ENCODE measurements around the gene ARHGAP5. TPM values are rescaled to one million over a fixed set of nuclear protein-coding genes. Genes with fewer than 3 reads are reported as not detected.
A peak's percentile ranks its signal among the peaks of the same experiment; 100 is the strongest.

ARHGAP5 gene
- total RNA-seq, 1 experiment from 2014 or later: 66.9 TPM

DNA sequence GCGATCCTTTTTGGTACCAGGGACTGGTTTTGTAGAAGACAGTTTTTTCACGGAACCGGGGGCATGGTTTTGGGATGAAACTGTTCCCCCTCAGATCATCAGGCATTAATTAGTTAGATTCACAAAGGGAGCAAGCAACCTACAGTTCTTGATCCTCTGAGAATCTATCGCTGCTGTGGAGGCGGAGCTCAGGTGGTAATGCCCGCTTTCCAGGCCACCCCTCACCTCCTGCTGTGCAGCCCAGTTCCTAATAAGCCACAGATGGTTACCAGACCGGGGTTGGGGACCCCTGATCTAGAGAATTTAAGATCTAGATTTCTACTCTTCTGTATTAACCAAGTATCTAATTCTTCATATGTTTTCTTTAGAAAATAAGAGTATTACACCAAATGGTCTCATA, 4.8 kb downstream of the ARHGAP5 start:
- DNase-seq (ENCODE audit: low spot score) (peak; percentile 51), ATAC-seq (peak; percentile 10)
- no peak overlapping the region for H3K27ac Mint-ChIP-seq
- no peak for TF ChIP-seq NR3C1 (CRISPR knock-in tag; conservative IDR thresholded peaks at IDR 0.05; ENCODE audit: low read depth)
- no peak for TF ChIP-seq NFATC4 (CRISPR knock-in tag; IDR thresholded peaks at IDR 0.05)
- TF ChIP-seq RELA (CRISPR knock-in tag; IDR thresholded peaks at IDR 0.05; ENCODE audit: borderline replicate concordance): no peak
- TF ChIP-seq, protein P1, sequence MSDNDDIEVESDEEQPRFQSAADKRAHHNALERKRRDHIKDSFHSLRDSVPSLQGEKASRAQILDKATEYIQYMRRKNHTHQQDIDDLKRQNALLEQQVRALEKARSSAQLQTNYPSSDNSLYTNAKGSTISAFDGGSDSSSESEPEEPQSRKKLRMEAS (CRISPR knock-in tag; IDR thresholded peaks at IDR 0.05): no peak
- TF ChIP-seq, protein P2, sequence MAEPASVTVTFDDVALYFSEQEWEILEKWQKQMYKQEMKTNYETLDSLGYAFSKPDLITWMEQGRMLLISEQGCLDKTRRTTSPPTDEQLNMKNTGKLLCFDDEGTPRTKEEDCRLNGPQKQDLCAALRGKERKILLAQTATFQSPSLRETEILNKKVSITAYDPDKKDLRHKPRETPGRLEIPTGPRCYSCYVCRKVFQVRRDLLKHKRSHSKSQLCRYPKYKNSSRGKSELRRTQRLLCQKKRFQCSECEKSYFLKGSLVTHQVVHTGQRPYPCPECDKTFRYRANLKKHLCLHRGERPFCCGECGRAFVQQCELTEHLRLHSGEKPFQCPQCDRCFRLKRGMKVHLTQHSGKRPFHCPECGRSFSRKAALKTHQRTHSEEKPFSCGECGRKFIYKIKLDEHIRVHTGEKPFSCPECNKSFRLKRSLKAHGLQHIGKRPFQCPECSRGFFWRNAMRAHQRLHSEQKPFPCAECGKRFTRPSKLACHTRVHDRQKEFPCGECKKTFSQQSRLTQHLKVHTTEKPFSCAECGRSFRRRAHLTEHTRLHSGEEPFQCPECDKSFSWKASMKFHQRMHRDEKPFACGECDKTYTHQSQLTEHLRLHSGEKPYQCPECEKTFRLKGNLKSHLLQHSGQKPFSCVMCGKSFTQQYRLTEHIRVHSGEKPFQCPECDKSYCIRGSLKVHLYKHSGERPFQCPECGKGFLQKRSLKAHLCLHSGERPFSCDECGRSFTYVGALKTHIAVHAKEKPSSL (CRISPR knock-in tag; conservative IDR thresholded peaks at IDR 0.05): no peak
- POLR2A ChIA-PET: no interaction called here
- H3K27me3 Mint-ChIP-seq (ENCODE audit: low read depth): no peaks in the 10 kb centered on the region
- CTCF ChIA-PET: interaction anchor here (1.0 to 1.5 kb wide), 3 partner anchors 8 to 388 kb away, joined by 3 to 5 read pairs (median 3); partner anchors contain the start of gene RNU6-8
- peaks cover 66% of the 10 kb centered on the region for H3K4me1 Mint-ChIP-seq
- H3K4me3 Mint-ChIP-seq: peak overlapping the region; percentile 9; the same call in 1 of the 2 replicates
- H3K36me3 Mint-ChIP-seq: no peaks in the 10 kb centered on the region
- H3K9me3 Mint-ChIP-seq: no peaks in the 10 kb centered on the region

DNA sequence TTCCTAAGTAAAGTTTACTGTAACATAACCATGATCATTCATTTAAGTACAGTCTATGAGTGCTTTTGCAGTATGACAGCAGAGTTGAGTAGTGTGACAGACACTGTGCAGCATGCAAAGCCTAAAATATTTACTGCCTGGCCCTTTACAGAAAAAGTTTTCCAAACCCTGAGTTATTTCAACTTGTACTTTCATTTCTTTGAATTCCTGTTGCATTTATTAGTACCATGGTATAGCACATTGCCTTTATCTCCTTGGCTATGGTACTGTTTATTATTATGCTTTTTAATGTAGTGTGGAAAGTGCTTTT, 6.2 kb downstream of the ARHGAP5 start:
- peak overlapping the region; percentile 16; the same call in 1 of the 2 replicates for H3K27ac Mint-ChIP-seq
- CTCF ChIA-PET: no interaction called here

DNA sequence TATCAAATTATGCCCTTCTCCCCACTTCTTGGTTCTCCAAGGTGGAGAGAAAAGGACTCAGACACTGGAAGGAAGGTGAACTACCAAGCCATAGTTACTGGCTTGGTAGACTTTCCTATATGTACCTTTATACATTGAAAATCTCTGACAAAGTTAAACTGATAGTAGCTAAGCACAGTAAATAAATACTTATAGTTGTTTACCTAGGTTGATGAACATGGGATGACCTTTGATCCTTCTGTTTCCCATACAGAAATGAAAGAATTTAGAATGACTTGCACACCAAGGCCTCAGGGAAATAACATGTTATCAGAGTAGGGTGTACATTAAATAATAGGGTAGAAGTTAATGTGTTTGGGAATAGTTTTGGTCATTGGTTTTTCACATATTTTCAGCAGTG, 6.7 kb downstream of the ARHGAP5 start:
- Mint-ChIP-seq H3K4me3 (no peak overlapping the region), H3K27ac (0 out of 2 replicates have a peak overlapping the region, but pooled peaks have one; percentile 16), H3K36me3 (no peaks in the 10 kb centered on the region), H3K27me3 (ENCODE audit: low read depth) (no peaks in the 10 kb centered on the region), H3K9me3 (no peaks in the 10 kb centered on the region), H3K4me1 (peaks cover 69% of the 10 kb centered on the region)
- POLR2A ChIA-PET: no interaction called here
- TF ChIP-seq, protein P3, sequence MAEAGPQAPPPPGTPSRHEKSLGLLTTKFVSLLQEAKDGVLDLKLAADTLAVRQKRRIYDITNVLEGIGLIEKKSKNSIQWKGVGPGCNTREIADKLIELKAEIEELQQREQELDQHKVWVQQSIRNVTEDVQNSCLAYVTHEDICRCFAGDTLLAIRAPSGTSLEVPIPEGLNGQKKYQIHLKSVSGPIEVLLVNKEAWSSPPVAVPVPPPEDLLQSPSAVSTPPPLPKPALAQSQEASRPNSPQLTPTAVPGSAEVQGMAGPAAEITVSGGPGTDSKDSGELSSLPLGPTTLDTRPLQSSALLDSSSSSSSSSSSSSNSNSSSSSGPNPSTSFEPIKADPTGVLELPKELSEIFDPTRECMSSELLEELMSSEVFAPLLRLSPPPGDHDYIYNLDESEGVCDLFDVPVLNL (CRISPR knock-in tag; IDR thresholded peaks at IDR 0.05; ENCODE audit: borderline replicate concordance, low read depth): no peak
- TF ChIP-seq ZNF423 (CRISPR knock-in tag; IDR thresholded peaks at IDR 0.05) (no peak), TP53 (CRISPR knock-in tag; IDR thresholded peaks at IDR 0.05) (no peak), ESRRA (CRISPR knock-in tag; IDR thresholded peaks at IDR 0.05; ENCODE audit: borderline replicate concordance) (no peak), ATF1 (CRISPR knock-in tag; IDR thresholded peaks at IDR 0.05) (no peak)
- TF ChIP-seq, protein P4, sequence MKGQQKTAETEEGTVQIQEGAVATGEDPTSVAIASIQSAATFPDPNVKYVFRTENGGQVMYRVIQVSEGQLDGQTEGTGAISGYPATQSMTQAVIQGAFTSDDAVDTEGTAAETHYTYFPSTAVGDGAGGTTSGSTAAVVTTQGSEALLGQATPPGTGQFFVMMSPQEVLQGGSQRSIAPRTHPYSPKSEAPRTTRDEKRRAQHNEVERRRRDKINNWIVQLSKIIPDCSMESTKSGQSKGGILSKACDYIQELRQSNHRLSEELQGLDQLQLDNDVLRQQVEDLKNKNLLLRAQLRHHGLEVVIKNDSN (CRISPR knock-in tag; IDR thresholded peaks at IDR 0.05): no peak
- TF ChIP-seq, protein P5, sequence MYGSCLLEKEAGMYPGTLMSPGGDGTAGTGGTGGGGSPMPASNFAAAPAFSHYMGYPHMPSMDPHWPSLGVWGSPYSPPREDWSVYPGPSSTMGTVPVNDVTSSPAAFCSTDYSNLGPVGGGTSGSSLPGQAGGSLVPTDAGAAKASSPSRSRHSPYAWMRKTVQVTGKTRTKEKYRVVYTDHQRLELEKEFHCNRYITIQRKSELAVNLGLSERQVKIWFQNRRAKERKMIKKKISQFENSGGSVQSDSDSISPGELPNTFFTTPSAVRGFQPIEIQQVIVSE (CRISPR knock-in tag; IDR thresholded peaks at IDR 0.05; ENCODE audit: borderline replicate concordance): no peak
- CTCF ChIA-PET: no interaction called here
- ATAC-seq (no peak), DNase-seq (ENCODE audit: low spot score) (no peak)

More for the DNA sequence above, 6.2 kb downstream of the ARHGAP5 start:
- no peak for DNase-seq (ENCODE audit: low spot score)
- Mint-ChIP-seq H3K36me3 (no peaks in the 10 kb centered on the region), H3K27me3 (ENCODE audit: low read depth) (no peaks in the 10 kb centered on the region), H3K4me3 (no peak overlapping the region), H3K4me1 (peaks cover 73% of the 10 kb centered on the region), H3K9me3 (no peaks in the 10 kb centered on the region)
- TF ChIP-seq, protein P6, sequence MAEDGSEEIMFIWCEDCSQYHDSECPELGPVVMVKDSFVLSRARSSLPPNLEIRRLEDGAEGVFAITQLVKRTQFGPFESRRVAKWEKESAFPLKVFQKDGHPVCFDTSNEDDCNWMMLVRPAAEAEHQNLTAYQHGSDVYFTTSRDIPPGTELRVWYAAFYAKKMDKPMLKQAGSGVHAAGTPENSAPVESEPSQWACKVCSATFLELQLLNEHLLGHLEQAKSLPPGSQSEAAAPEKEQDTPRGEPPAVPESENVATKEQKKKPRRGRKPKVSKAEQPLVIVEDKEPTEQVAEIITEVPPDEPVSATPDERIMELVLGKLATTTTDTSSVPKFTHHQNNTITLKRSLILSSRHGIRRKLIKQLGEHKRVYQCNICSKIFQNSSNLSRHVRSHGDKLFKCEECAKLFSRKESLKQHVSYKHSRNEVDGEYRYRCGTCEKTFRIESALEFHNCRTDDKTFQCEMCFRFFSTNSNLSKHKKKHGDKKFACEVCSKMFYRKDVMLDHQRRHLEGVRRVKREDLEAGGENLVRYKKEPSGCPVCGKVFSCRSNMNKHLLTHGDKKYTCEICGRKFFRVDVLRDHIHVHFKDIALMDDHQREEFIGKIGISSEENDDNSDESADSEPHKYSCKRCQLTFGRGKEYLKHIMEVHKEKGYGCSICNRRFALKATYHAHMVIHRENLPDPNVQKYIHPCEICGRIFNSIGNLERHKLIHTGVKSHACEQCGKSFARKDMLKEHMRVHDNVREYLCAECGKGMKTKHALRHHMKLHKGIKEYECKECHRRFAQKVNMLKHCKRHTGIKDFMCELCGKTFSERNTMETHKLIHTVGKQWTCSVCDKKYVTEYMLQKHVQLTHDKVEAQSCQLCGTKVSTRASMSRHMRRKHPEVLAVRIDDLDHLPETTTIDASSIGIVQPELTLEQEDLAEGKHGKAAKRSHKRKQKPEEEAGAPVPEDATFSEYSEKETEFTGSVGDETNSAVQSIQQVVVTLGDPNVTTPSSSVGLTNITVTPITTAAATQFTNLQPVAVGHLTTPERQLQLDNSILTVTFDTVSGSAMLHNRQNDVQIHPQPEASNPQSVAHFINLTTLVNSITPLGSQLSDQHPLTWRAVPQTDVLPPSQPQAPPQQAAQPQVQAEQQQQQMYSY (CRISPR knock-in tag; IDR thresholded peaks at IDR 0.05): no peak
- TF ChIP-seq SMAD3 (CRISPR knock-in tag; IDR thresholded peaks at IDR 0.05; ENCODE audit: borderline replicate concordance): no peak
- 0 out of 2 replicates have a peak, but pooled peaks have one; percentile 20 for TF ChIP-seq GABPB1 (CRISPR knock-in tag; IDR thresholded peaks at IDR 0.05)
- TF ChIP-seq, protein P7, sequence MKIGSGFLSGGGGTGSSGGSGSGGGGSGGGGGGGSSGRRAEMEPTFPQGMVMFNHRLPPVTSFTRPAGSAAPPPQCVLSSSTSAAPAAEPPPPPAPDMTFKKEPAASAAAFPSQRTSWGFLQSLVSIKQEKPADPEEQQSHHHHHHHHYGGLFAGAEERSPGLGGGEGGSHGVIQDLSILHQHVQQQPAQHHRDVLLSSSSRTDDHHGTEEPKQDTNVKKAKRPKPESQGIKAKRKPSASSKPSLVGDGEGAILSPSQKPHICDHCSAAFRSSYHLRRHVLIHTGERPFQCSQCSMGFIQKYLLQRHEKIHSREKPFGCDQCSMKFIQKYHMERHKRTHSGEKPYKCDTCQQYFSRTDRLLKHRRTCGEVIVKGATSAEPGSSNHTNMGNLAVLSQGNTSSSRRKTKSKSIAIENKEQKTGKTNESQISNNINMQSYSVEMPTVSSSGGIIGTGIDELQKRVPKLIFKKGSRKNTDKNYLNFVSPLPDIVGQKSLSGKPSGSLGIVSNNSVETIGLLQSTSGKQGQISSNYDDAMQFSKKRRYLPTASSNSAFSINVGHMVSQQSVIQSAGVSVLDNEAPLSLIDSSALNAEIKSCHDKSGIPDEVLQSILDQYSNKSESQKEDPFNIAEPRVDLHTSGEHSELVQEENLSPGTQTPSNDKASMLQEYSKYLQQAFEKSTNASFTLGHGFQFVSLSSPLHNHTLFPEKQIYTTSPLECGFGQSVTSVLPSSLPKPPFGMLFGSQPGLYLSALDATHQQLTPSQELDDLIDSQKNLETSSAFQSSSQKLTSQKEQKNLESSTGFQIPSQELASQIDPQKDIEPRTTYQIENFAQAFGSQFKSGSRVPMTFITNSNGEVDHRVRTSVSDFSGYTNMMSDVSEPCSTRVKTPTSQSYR (CRISPR knock-in tag; IDR thresholded peaks at IDR 0.05): no peak
- no peak for TF ChIP-seq KAT7 (CRISPR knock-in tag; IDR thresholded peaks at IDR 0.05; ENCODE audit: borderline replicate concordance)
- no peak for ATAC-seq
- POLR2A ChIA-PET: no interaction called here
